GM21619 (cell line): ENCODE data around the gene WSCD1.

Source experiments
- ATAC-seq: cut with Tn5 transposase; IDR thresholded peaks from one replicate; pipeline ENCODE4 v1.9.1; 2021; ENCODE audit not compliant: unreplicated experiment

WSCD1 gene

DNA sequence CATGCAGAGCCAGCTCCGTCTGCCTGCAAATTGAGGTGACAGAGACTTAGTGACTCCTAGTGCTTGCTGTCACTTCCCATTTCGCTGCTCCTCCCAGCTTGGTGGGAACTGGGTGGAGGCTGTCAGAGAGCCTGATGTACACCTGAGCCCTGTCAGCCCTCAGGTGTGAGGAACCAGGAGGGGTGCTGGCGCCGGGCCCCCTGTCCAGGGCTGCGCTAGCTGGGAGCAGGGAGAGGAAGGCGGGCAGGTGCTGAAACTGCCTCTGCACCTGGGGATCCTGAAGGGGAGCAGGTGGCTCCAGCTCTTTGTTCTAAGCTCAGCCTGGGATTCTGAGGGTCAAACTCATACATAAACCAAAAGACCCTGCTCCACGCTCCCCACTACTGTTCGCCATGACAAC is 10.8 kb upstream of the WSCD1 start:
- ATAC-seq, result no peak

DNA sequence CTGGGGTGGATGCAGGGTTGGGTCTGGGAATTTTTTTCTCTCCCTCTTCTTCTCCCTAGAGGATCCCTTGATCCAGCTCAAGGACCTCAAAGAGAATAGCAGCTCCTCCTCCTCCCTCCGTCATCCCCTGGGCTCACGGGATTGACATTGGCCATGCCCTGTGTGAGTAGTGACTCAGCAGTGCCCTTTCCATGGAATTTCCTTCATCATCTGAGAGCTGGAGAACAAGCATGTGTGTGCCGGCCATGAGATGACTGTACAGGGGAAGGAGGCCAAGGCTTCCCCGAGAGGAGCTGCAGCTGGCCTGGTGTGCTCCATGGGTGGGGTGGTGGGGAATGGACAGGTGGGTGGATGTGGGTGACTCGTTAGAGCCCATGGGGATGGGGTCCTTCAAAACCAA is 8.9 kb upstream of the WSCD1 start:
- ATAC-seq, result no peak

DNA sequence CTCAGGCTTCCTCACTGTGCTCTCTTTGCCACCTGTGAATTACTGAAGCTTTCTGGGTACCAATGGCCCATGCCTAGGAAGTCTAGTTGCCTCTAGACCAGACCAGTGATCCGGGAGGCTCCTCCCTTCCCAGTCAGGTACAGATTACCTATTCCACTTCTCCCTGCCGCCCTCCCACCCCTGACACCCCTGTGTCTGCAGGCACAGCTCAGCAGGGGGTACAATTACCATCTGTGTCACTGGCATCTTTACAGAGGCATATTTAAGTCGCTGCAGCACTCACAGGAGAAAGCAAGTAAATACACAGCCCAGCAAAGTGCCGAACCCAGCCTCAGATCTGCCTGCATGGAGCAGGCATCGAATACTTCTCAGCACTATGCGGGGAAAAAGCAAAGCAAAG is 5.3 kb upstream of the WSCD1 start:
- ATAC-seq, result no peak

DNA sequence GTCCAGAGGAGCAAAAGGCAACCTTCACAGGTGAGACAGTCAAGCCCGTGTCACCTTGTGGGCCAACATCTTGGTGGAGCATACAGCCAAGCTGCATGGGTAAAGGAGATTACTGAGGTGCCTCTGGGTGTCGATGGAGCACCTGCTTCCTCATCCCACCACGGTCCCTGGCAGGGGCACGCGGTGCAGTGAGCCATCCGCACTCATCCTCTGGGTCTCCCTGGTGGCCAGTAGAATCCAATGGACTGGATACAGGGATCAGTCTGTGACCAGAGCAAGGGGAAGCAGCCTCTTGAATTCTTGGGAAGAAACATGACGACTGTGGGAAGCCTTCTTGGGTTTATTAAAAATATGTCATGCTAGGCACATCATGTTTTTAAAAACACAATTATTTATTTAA is 4.8 kb upstream of the WSCD1 start:
- ATAC-seq, result no peak

GRCh38 chr17:6066183-6066948 is 3.8 kb upstream of the WSCD1 start:
- no peak for ATAC-seq

- no peak for ATAC-seq
Measured at GRCh38 chr17:6067060-6067459, 3.1 kb upstream of the WSCD1 start.

DNA sequence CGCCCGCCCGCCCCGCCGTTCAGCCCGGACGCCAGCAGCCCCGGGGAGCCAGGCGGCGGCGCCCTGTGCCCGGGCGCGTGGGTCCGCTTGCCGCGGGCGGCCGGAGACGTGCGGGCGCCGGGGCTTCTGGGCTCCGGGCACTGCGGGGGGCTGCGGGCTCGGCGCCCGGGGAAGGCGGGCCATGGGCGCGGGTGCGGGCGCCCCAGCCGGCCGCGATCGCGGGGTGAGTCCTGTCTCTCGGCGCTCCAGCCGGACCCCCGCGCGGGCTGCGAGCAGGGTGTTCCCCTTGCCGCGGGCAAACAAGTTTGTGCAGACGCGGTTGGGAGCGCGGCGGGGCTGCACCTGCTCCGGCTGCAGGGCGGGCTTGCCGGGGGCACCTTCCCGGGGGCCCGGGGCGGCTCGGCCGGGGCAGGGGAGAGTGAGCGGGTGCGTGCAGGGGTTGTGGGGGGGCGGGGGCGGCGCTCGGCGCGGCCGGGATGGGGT is 292 bp downstream of the WSCD1 start:
- no peak for ATAC-seq

- ATAC-seq, result no peak
Measured at GRCh38 chr17:6070913-6071511, 833 bp downstream of the WSCD1 start.

DNA sequence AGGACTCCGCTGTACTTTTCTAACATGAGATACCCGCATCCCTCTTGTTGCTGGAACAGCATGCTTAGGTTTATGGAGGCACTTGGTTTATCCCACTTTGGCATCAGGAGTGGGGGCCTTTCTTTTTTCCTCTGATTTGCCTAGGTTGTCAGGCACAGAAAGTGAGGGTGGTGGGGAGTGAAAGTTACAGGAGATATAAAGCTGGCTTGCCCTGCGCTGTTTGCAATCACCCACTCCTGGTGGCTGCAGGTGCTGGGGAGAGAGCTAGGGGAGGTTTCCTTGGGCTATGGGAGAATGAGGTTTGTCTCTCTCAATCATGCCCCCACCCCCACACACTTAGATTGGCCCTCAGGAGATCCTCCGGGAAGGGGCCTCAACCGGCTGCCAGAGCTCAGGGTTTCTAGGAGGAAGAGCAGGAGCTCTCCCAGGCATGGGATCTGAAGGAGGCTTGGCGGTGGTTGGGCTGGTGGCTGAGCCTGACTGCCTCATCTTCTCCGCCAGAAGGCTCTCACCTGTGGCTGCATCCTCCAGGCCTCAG is 1.4 kb downstream of the WSCD1 start:
- no peak for ATAC-seq

GRCh38 chr17:6072157-6072556 is 2.0 kb downstream of the WSCD1 start:
- ATAC-seq, result no peak

GRCh38 chr17:6072611-6073010 is 2.4 kb downstream of the WSCD1 start:
- no peak for ATAC-seq

DNA sequence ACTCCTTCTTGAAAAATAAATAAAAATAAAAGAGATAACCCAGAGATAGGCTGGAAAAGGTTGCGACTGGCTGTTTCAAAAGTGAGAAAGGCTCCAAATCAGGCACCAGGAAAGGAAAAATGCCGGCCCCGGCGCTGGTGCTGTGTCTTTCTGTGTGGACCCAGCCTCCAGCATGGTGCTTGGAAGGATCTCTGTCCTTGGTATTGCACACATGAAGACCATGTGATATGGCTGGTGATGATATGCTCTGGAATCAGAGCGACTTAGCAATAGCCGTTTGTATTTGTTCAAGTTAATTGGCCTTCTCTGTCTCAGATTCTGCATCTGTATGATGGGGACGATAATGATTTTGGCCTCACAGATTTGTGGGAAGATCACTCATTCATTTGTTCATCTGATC is 3.4 kb downstream of the WSCD1 start:
- no peak for ATAC-seq

DNA sequence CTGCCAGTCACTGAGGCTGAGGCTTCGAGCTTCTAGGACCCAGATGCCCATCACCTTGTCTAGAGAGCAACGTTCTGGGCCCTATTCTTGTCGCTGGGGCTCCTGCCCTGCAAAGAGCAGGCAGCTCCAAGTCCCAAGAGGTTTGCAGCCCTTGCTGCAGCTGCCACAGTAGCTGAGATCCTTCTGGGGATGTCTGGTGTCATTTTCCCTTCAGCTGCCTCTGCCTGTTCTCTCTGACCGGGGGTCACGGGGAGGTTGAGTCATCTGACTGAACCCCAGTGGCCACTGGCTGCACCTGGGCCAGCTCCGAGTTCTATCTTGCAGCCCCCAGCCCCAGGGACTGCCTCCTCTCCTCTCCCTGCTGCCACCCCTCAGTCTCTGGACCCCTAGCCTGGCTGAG is 4.9 kb downstream of the WSCD1 start:
- ATAC-seq, result no peak

GRCh38 chr17:6075845-6076244 is 5.7 kb downstream of the WSCD1 start:
- ATAC-seq, result no peak

- no peak for ATAC-seq
Measured at GRCh38 chr17:6077752-6078151, 7.6 kb downstream of the WSCD1 start.

DNA sequence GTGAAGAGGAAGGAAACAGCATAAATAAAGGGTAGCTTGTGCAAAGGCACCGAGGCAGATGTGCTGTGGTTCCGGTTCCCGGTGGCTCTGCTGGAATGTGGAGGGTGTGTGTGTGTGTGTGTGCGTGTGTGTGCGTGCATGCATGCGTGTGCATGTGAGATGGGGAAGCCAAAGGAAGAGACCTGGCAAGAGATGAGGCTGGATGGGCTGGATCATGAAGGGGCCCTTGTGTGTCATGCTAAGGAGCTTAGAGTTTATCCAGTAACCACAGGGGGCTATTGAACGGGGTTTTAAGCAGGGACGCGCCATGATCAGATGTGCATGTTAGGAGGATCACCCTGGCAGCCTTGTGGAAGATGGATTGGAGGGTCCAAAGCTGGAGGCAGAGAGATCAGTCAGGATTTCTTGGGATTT is 8.3 kb downstream of the WSCD1 start:
- ATAC-seq, result no peak

DNA sequence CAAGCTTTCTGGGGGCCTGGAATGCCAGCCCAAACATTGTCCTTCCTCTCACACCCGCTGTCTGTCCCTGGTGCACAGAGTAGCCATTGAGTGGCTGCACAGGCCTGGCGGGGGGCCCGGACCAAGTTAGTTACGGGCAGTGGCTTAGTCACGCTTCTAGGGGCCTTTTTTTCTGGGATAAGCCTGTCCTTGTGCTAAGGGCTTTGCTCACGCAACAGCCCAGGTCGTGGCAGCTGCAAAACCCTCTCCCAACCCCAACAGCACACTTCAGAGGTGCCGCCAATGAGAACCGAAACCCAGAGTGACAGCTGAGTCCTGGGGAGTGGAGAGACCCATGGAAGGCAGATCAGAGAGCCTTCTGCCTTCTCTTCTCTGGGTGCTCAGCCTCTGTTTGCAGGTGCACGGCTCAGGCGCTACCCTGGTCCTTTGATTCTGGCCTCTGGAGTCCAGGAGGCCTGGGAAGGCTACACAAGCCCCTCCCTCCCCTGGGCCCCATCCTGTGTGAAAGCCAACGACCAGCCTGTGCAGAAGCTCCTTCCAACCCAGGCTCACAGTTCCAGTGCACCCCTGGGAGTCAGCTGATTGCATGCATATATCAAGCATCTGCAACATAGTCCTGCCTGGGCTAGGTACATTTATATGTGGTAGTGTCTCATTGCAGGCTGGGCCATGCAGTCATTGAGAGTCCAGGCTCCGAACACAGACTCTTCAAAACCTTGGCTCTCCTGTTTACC is 9.1 kb downstream of the WSCD1 start:
- no peak for ATAC-seq

DNA sequence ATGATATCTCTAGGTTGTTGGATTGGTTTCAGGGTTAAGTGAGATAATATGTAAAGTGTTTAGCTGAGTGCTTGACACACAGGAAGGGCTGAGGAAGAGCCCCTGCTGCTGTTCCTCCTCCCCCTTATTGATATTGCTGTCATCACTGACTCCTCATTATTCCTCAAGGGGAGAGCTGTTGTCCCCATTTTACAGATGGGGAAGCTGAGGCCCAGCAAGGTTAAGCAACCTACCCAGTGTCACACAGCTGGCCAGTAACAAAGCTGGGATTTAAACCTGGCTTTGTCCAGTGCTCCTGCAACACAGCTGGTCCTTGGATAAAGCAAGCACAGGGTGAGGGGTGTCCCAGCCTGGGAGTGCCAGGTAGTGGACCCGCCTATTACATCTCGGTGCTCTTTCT is 9.8 kb downstream of the WSCD1 start:
- no peak for ATAC-seq

- no peak for ATAC-seq
Measured at GRCh38 chr17:6080711-6081430, 10.7 kb downstream of the WSCD1 start.

DNA sequence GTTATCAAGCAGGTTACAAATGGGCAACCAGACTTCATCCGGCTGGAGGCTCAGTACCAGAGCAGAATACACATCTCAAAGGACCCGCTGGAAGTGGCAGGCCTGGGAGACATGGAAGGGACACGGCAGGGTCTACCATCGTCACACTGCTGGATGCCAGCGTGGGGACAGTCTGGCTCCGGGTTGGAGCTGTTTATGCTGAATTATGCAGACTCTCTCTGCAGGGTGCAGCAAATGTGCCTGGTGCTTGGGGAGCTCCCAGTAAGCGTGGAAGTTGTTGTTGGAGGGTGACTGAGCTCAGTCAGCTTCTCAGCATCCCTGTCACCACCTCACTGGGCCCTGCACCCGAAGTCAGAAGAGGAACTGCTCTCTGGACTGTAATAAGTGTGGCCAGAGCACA is 12.2 kb downstream of the WSCD1 start:
- ATAC-seq, result no peak
